ENCODE data around the gene ACP7.
"Not testable (repeated sequence)": the region's sequence is repeated elsewhere in the genome, so short reads cannot be mapped to it uniquely, and the experiment has no call there.

Gene ACP7

DNA sequence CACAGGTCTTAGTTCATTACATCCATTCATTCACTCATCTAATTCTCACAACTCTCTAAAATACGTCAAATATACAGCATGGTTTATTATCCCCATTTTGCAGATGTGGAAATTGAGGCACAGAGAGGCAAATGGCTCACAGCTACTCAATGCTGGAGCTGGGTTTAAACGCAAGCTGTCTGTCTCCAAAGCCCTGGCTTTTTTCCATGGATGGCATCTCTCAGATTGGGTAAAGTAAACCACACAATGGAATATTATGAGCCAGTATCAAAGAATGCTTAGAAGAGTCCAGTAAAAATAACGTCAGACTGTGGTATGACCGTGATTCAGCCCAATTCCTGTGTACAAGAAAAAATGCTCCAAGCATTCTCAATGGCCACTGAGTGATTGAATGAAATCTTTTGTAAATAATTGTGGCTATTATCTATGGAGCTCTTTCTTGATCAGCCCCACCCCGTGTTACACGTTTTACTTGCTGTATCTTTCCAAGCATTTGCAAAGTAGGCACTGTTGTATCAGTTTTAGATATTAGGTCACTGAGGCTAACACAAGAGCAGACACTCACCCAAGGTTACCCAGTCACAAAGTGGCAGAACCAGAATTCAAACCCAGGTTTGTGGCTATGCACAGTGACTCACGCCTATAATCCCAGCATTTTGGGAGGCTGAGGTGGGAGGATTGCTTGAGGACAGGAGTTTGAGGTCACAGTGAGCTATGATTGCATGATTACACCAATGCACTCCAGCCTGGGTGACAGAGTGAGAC lies 5.5 kb upstream of the ACP7 start:
- DNase-seq, result no peak

DNA sequence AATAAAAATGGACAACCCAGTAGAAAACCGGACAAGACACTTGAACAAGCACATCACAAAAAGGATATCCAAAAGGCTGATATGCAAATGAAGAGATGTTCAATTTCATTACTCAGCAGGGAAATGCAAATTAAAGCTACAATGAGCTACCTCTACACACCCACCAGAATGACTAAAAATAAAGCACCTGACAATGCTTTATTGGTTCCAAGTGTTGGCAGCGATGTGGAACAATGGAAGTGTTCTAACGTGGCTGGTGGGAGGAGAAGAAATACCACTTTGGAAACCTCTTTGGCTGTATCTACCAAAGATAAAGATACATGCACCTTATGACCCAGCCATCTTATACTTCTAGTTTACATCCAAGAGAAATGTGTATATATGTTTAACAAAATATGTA lies 3.7 kb upstream of the ACP7 start:
- peak; percentile 40 for DNase-seq

DNA sequence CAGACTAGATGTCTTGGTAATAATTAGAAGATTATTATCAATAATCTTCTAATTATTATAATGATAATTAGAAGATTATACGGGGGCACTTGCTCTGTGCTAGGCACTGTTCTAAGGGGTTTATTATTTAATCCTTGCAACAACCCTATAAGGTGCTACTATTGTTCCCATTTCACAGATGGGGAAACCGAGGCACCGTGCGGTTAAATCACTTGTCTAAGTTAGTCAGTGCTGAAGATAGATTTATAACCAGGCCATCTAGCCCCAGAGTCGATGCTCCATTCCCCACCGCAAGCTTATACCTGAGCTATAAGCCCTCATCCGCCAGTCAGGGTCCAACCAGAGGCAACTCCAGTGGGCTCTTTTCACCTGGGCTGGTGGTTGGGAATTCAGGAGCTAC lies 2.0 kb upstream of the ACP7 start:
- no peak for DNase-seq

DNA sequence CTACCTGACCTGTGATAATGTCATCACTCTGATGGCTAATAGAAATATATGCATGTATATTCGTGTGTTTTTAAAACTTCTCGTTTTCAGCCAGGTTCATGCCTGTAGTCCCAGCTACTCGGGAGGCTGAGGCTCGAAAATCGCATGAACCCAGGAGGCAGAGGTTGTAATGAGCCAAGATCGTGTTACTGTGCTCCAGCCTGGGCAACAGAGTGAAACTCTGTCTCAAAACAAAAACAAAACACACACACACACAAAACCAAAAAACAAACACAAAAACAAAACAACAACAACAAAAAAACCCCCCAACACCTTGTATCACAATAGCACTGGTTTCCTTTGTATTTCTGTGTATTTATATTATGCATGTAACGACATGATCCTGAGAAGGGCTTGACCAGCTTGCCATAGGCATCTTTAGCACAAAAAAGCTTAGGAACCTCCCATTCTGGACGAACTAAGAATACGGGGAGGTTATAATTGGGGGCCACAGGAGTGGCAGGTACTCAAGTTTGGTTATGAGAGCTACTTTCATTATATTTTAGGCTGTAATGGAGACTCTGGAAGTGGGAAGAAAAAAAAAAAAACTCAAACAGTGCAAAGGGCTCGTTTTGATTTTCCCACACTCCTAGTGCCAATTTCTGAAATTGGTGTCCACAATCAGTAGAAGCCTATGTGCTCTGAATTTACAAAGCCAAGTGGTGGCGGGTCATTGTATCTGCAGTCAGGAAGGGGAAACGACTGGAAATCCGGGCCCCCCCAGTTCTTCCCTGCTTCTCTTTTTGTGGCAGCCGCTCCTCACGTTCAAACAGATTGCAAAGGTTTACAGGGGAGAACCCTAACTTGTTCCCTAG lies 1.2 kb upstream of the ACP7 start:
- DNase-seq, result no peak

DNA sequence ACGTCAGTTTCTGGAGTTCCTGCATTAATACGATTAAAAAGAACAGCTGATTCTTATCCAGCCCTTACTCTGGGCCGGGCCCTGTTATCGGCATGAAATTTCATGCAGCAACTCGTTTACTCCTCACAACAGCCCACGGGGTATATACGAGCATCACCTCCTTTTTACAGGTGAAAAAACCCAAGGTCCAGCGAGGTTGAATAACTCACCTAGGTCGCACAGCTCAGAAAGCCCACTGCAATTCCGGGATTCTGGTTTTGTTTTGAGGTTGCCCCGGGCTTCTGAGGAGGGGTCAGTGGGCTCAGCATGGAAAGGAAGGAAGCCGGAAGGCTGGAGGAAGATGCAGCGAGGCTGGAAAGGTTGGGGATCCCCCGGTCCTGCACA lies 577 bp upstream of the ACP7 start:
- no peak for DNase-seq

DNA sequence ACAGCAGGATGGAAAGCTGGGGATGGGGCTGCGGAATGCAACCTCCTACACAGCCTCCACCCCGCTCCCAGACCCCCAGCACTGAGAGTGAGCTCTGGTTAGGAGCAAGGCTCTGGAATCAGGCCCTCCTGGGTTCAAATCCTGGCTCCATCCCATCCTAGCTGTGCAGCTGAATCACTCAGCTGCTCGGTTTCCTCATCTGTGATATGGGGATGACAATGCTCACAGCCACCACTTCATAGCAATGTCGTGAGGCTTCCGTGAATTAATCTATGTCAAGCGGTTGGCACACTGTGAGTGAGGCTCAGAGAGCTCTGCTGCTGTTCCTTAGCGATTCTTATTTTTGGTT lies 538 bp downstream of the ACP7 start:
- no peak for DNase-seq

DNA sequence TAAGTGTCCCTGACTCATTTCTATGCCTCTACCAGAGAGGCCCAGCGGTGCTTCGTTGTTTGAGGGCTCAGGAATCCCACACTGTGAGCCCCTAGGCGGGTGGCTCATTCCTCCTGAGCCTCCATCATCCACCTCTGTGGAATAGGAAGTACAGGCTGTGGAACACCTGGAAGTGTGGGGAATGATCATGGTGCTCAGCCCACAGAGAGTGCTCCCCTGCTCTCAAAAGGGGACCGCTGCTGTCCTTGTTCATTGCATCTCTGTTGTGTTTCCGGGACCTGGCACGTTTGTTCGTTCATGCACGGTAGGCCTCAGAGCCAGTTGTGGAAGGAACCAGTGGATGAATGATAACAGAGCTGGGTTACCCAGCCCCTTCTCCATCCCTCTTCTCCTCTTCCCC lies 1.2 kb downstream of the ACP7 start:
- DNase-seq, result no peak

DNA sequence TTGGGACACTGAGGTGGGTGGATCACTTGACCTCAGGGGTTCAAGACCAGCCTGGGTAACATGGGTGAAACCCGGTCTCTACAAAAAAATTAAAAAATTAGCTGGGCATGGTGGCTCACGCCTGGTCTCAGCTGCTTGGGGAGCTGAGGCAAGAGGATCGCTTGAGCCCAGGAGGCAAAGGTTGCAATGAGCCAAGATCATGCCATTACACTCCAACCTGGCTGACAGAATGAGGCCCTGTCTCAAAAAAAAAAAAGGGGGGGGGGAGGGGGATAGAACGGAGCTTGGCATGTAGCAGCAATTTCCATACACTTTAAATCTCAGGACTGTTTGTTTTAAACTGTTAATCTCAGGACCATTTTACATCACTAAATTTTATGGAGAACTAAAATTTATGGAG lies 2.2 kb downstream of the ACP7 start:
- DNase-seq, result no peak

DNA sequence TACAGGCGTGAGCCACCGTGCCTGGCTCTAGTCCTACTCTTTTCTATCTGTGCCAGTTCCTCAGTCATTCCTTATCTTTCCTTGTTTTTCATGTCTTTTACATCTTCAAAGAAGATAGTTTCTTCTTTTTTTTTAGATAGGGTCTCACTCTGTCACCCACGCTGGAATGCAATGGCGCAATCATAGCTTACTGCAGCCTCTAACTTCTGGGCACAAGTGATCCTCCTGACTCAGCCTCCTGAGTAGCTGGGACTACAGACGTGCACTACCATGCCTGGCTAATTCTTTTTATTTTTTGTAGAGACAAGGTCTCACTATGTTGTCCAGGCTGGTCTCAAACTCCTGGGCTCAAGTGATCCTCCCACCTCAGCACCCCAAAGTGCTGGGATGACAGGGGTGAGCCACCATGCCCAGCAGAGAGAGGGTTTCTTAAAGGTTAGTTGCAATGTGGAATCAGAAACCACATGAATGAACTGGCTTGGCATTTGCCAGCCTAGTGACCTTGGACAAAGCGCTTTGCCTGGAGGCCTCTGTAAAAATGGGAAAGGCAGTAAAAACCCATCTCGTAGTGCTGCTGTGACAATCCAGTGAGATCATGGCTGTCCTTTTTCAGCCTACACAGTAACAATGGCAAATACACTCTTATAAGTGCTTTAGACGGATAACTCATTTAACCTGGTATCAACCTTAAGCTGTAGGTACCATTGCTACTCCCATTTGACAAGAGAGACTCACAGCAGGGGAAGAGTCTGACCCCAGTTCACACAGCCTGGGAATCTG lies 3.9 kb downstream of the ACP7 start:
- no peak for DNase-seq

DNA sequence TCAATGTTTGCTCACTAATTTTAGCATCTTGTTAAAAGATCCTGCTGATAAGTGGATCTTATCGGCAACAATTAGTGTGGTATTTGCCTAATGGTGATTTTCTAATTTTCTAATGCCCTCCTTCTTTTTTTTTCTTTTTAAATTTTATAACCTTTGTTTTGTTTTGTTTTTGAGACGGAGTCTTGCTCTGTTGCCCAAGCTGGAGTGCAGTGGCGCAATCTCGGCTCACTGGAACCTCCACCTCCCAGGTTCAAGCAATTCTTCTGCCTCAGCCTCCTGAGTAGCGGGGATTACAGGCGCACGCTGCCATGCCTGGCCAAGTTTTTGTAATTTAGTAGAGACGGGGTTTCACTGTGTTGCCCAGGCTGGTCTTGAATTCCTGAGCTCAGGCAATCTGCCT lies 5.8 kb downstream of the ACP7 start:
- DNase-seq, result not testable (repeated sequence)

DNA sequence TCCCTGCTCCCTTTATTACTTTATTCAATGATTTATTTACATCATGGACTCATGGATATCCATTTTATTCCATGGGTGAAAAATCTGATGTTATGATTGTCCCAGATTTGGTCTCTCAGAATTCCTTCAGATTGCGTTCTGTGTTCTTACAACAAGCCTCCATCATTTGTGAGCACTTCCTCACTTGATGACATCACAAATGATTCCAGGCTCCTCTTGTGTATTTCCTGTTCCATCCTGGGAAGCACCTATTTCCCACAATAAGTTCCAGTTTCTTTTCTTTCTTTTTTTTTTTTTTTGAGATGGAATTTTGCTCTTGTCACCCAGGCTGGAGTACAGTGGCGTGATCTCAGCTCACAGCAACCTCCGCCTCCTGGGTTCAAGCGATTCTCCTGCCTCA lies 6.7 kb downstream of the ACP7 start:
- no peak for DNase-seq

DNA sequence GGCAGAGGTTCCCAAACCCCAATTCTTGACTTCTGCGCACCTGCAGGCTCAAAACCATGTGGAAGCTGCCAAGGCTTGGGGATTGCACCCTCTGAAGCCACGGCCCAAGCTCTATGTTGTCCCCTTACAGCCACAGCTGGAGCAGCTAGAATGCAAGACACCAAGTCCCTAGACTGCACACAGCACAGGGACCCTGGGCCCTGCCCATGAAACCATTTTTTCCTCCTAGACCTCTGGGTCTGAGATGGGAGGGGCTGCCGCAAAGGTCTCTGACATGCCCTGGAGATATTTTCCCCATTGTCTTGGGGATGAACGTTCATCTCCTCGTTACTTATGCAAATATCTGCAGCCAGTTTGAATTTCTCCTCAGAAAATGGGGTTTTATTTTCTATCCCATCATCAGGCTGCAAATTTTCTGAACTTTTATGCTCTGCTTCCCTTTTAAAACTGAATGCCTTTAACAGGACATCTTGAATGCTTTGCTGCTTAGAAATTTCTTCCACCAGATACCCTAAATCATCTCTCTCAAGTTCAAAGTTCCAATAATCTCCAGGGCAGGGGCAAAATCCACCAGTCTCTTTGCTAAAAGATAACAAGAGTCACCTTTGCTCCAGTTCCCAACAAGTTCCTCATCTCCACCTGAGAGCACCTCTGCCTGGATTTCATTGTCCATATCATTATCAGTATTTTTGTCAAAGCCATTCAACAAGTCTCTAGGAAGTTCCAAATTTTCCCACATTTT lies 11.8 kb downstream of the ACP7 start:
- not testable (repeated sequence) for DNase-seq

DNA sequence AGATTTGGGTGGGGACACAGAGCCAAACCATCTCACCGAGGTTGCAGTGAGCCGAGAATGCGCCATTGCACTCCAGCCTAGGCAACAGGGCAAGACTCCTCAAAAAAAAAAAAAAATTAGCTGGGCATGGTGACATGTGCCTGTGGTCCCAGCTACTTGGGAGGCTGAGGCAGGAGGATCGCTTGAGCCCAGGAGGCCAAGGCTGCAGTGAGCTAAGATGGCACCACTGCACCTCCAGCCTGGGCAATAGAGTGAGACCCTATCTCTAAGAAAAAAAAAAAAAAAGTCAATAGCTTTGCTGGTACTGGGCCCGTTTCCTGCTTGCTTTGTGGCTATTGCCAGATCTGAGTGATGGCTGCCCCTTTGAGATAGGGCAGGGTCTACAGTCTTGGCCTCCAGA lies 13.1 kb downstream of the ACP7 start:
- DNase-seq, result no peak

DNA sequence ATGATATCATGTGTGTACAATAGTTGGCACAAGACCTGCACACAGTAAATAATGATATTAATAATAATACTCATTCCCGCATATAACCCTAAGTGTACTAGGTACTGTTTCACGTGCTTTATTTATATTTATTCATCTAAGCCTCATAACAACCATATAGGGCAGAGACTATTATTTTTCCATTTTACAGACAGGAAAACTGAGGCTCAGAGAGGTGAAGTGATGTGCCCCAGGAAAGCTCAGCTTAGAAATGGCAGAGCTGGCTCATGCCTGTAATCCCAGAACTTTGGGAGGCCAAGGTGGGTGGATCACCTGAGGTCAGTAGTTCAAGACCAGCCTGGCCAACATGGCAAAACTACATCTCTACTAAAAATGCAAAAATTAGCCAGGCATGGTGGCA lies 13.6 kb downstream of the ACP7 start:
- DNase-seq, result no peak

DNA sequence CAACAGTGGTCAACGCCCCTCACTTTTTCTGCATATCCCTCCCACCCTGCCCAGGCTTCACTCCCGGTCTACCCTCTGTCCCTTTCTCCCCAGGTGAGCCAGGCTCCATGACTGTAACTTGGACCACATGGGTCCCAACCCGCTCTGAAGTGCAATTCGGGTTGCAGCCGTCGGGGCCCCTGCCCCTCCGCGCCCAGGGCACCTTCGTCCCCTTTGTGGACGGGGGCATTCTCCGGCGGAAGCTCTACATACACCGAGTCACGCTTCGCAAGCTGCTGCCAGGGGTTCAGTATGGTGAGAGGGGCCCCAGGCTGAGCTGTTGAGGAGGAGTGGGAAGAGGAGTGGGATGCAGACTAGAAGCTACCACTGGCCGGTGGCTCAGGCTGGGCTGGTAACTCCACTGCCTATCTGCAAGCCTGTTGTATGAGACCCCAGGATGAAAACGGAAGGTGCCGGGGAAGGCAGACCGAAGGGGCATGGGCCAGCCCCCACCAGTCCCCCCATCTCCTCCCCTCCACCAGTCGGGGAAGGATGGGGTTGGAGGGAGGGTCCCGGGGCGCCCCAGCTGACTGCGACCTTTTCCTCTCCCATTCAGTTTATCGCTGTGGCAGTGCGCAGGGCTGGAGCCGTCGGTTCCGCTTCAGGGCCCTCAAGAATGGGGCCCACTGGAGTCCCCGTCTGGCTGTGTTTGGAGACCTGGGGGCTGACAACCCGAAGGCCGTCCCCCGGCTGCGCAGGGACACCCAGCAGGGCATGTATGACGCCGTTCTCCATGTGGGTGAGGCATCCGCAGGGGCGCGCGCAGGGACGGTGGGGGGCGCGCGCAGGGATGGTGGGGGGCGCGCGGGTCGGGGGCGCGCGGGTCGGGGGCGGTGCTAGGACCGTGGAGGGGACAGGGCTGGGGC lies 14.4 kb downstream of the ACP7 start:
- no peak for DNase-seq

DNA sequence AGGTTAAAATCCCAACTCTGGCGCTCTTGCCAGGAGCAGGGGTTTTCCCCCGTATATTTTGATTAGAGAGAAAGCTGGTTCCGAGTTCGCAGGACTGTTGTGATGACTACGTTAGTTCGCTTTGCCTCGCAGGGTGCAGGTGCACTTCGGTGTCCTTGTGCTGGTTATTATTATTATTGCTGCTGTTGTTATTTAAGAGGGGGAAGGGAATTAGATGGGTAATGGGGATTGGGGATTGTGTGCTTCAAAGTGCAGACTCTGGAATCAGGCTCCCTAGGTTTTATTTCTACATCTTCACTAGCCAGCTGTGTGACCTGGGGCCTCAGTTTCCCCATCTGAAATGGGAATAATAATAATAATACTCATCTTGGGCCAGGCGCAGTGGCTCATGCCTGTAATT lies 15.2 kb downstream of the ACP7 start:
- no peak for DNase-seq

DNA sequence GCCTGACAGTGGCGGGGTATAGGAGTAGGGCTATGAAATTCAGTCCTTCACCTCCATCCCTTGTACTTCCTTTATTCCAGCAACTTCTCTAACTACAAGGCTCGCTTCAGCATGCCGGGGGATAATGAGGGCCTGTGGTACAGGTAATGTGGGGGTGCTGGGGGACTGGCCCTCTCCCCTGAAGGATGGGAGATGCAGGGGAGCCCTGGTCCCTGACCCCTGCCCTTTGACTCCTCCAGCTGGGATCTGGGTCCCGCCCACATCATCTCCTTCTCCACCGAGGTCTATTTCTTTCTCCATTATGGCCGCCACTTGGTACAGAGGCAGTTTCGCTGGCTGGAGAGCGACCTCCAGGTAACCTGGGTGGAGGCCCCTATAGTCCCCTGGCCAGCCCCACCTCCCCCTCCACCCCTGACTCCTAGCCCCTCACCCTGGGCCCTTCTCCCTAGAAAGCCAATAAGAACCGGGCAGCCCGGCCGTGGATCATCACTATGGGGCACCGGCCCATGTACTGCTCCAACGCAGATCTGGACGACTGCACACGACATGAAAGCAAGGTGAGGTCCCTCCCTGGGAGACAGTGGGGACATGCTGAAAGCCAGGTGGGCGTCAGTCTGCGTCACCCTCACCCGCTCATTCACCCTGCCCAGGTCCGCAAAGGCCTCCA lies 16.5 kb downstream of the ACP7 start:
- no peak for DNase-seq

DNA sequence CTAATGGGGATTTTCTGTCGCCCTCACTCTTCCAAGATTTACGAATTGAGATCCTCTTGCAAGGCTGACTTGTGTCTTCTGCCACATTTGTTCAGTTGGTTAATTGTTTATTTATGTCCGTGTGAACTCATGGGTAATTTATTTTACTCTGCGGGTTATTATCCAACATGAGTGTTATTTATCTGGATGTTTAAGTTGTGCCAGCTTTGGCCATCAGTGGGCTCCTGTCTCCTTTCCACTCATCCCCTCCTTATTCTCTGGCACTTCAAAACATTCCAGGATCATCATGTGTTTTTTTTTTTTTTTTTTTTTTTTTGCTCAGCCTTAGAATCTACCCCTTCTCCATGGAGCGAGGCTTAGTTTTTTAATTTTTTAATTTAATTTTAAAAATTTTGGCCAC lies 19.0 kb downstream of the ACP7 start:
- no peak for DNase-seq

DNA sequence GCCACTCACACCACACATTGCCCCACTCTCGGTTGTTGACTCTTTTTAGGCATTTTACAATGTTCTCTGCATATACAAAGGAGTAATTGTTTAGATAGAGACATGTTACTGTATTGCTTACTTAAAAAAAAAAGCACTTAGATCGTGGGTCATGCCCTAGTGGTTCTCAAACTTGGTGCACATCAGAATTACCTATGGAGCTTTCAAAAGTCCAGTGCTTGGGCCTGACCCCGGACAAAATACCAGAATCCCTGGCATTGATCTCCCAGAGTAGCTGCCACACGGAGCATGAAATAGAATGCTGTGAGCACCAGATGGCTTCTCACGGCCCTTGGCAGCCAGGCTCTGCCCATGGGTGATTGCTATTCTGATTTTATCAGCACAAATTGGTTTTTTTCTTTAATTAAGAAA lies 20.0 kb downstream of the ACP7 start:
- no peak for DNase-seq

DNA sequence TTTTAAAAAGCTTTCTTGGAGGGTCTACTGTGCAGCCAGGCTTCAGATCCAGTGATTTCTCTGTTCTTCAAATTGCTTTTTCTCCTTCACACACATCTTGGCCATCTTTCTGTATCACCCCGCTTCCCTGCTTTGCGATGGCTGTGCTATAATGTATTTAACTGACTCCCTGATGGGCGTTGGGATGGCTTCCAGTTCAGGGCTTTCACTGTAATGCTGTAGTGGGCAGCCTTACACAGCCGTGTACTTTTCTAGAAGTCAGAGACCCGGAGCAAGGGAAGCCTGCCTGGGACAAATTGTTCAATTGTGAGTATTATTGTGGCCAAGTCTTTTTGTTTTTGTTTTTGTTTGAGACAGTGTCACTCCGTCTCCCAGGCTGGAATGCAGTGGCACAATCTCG lies 22.0 kb downstream of the ACP7 start:
- no peak for DNase-seq

DNA sequence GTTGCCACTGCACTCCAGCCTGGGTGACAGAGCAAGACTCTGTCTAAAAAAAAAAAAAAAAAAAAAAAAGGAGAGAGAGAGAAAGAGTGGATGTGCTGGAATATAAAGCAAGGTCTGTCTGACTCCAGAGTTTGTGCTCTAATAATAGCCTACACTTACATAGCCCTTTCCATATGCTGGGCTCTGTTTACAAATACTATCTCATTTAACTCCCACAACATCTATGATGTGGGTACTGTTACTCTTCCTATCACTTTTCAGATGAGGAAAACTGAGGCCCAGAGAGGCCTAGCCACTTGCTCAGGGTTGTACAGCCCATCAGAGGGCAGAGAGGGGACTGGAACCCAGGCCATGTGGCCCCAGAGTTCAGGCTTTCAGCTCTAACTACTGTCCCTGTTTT lies 25.5 kb downstream of the ACP7 start:
- DNase-seq, result no peak
